Hepatocyte (in vitro differentiated cells): ENCODE measurements around the gene FNIP2. TPM values are rescaled to one million over a fixed set of nuclear protein-coding genes. Genes with fewer than 3 reads are reported as not detected.
"Not testable (repeated sequence)": the region's sequence is repeated elsewhere in the genome, so short reads cannot be mapped to it uniquely, and the experiment has no call there.

Experiments
- DNase-seq: peaks from one replicate; pipeline ENCODE4 v3.0.0-alpha.2; 2016; ENCODE audit warnings: low spot score
- H2AFZ ChIP-seq: fragments of 200-600 bp; sonication (generic); 2 replicates; pipeline ENCODE4 v1.6.0; 2016; ENCODE audit warnings: antibody characterized with exemption, mild to moderate bottlenecking
- H3K27ac ChIP-seq: fragments of 200-600 bp; sonication (generic); 2 replicates; pipeline ENCODE4 v1.5.1; 2016; ENCODE audit warnings: mild to moderate bottlenecking
- H3K27me3 ChIP-seq: fragments of 200-600 bp; sonication (generic); 2 replicates; pipeline ENCODE4 v1.6.1; 2016
- H3K36me3 ChIP-seq: fragments of 200-600 bp; sonication (generic); replicated peaks from 2 replicates; pipeline ENCODE4 v1.5.1; 2016; ENCODE audit warnings: low read depth; ENCODE audit not compliant: insufficient read depth
- H3K4me1 ChIP-seq: fragments of 200-600 bp; sonication (generic); 2 replicates; pipeline ENCODE4 v1.5.1; 2016; ENCODE audit warnings: mild to moderate bottlenecking, moderate library complexity; ENCODE audit not compliant: insufficient read depth
- H3K4me2 ChIP-seq: fragments of 200-600 bp; sonication (generic); 2 replicates; pipeline ENCODE4 v1.6.0; 2016
- H3K4me3 ChIP-seq: fragments of 200-600 bp; sonication (generic); 2 replicates; pipeline ENCODE4 v1.5.1; 2016; ENCODE audit warnings: mild to moderate bottlenecking
- H3K79me2 ChIP-seq: fragments of 200-600 bp; sonication (generic); 2 replicates; pipeline ENCODE4 v1.6.0; 2017; ENCODE audit warnings: mild to moderate bottlenecking
- H3K9me2 ChIP-seq: fragments of 200-600 bp; sonication (generic); replicated peaks from 2 replicates; pipeline ENCODE4 v1.6.0; 2017; ENCODE audit warnings: mild to moderate bottlenecking; ENCODE audit not compliant: insufficient read depth
- H3K9me3 ChIP-seq: fragments of 200-600 bp; sonication (generic); 2 replicates; pipeline ENCODE4 v1.5.1; 2016; ENCODE audit warnings: low read depth, mild to moderate bottlenecking
- H4K20me1 ChIP-seq: fragments of 200-600 bp; sonication (generic); 2 replicates; pipeline ENCODE4 v1.6.0; 2016; ENCODE audit warnings: mild to moderate bottlenecking; ENCODE audit not compliant: insufficient read depth, poor library complexity, severe bottlenecking
- CTCF ChIP-seq: fragments of 200-600 bp; sonication (generic); IDR thresholded peaks from 2 replicates; pipeline ENCODE4 v1.5.1; 2016; ENCODE audit warnings: antibody characterized with exemption, mild to moderate bottlenecking; ENCODE audit not compliant: poor library complexity
- EZH2 ChIP-seq: fragments of 200-600 bp; sonication (generic); IDR thresholded peaks from 2 replicates; pipeline ENCODE4 v1.6.1; 2016; ENCODE audit warnings: antibody characterized with exemption, mild to moderate bottlenecking, borderline replicate concordance
- EZH2phosphoT487 ChIP-seq: fragments of 200-600 bp; sonication (generic); IDR thresholded peaks from one replicate; pipeline ENCODE4 v1.6.1; 2018; ENCODE audit warnings: antibody characterized with exemption, mild to moderate bottlenecking, low read depth, moderate library complexity; ENCODE audit not compliant: unreplicated experiment, severe bottlenecking
- WGBS: methylation state at CpG from one replicate; pipeline ENCODE4 v1.1.6; 2016; ENCODE audit warnings: low lambda C conversion rate; ENCODE audit errors: missing lambda C conversion rate; 5-methylcytosine and 5-hydroxymethylcytosine counted together
- polyA plus RNA-seq: library from polyadenylated mRNA; unstranded; fragments of >200 nt; fragmentation: Nextera tagmentation; extraction: Ambion mirVana; gene quantifications from 2 replicates; pipeline ENCODE4 v1.2.1, GENCODE V29; 2016
- total RNA-seq: library from RNA; depleted of rRNA; stranded (reverse); fragments of >200 nt; gene quantifications from 2 replicates; pipeline ENCODE4 v1.2.3, GENCODE V29; 2014

FNIP2 gene
- total and polyA plus RNA-seq, 2 experiments from 2014 or later = 20.8 to 61.0 TPM

DNA sequence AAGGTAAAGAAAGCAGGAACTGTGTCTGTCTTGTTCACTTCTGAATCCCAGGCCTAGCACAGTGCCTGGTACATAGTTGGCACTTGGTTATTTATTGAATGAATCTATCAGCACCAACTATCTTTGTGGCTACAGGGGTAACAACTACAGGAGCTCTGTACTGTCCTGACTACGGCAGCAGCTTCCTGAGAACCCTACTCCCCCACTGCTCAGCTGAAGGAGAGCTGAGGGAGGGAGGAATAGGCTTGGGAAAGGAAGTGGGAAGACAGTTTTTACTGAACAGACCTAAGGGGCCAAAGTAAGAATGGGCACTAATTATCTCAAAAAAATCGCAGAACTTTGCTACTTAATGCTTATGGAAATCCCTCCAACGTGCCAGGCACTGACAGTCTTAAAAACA lies 178.0 kb downstream of the FNIP2 start:
- Histone ChIP-seq H3K27me3 (no peaks in the 10 kb centered on the region), H3K4me3 (no peak overlapping the region), H3K79me2 (no peaks in the 10 kb centered on the region), H3K36me3 (no peaks in the 10 kb centered on the region), H3K4me1 (no peaks in the 10 kb centered on the region), H3K9me2 (no peaks in the 10 kb centered on the region), H2AFZ (no peak overlapping the region), H3K4me2 (no peak overlapping the region), H3K9me3 (no peaks in the 10 kb centered on the region), H3K27ac (no peak overlapping the region), H4K20me1 (no peaks in the 10 kb centered on the region)
- DNase-seq = no peak
- TF ChIP-seq CTCF = no peak
- no peak for TF ChIP-seq EZH2
- TF ChIP-seq EZH2phosphoT487 = no peak
- 78% methylated on average over 3 of the region's 3 CpGs for WGBS

DNA sequence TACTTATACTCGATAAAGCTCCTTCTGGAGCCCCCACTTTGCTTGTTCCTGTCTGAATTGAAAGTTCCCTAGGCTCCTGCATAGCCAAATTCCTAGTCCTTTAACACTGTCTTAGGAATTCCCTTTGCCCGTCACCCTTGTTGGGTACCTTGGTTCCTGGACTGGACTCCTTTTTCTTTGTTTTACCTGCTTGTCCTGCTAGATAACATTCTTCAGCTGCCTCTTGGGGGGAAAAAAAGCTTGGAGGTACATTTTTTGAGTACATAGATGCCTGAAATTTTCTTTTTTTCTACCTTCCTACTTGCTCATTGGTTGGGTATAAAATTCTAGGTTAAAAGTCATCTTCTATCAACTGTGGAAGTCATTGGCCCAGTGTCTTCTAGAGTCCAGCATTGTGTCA lies 179.2 kb downstream of the FNIP2 start:
- Histone ChIP-seq H3K27me3 (no peaks in the 10 kb centered on the region), H3K4me3 (no peak overlapping the region), H3K4me1 (no peaks in the 10 kb centered on the region), H2AFZ (no peak overlapping the region), H3K9me2 (no peaks in the 10 kb centered on the region), H3K79me2 (no peaks in the 10 kb centered on the region), H3K4me2 (no peak overlapping the region), H3K9me3 (no peaks in the 10 kb centered on the region), H4K20me1 (no peaks in the 10 kb centered on the region), H3K36me3 (no peaks in the 10 kb centered on the region), H3K27ac (no peak overlapping the region)
- TF ChIP-seq CTCF (no peak), EZH2 (no peak), EZH2phosphoT487 (no peak)
- no peak for DNase-seq
- 90% methylated on average over 2 of the region's 2 CpGs for WGBS

DNA sequence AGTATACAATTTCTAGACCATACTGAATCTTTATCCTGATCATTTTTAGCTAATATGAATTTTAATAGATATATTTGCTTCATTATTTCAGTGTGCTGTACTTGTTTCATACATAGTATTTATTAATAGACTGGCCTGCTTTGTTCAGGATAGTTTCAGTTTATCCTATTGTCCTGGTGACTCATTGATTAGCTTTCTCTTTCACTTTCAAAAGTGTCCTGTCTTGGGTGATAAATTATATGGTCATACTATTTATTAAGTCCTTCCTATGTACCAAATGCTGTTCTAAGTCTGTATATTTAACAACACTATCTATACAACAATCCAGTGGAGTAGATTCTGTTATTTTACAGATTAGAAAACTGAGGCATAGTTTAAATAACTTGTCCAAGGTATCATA lies 180.3 kb downstream of the FNIP2 start:
- no peaks in the 10 kb centered on the region for H3K79me2 ChIP-seq
- H3K9me2 ChIP-seq = no peaks in the 10 kb centered on the region
- no peak overlapping the region for H3K4me2 ChIP-seq
- no peak overlapping the region for H2AFZ ChIP-seq
- H3K4me3 ChIP-seq = no peak overlapping the region
- H3K4me1 ChIP-seq = no peaks in the 10 kb centered on the region
- H3K27me3 ChIP-seq = no peaks in the 10 kb centered on the region
- no peak for TF ChIP-seq CTCF
- no peak for TF ChIP-seq EZH2
- TF ChIP-seq EZH2phosphoT487 = no peak
- no peaks in the 10 kb centered on the region for H3K36me3 ChIP-seq
- H3K27ac ChIP-seq = no peak overlapping the region
- H4K20me1 ChIP-seq = no peaks in the 10 kb centered on the region
- no peaks in the 10 kb centered on the region for H3K9me3 ChIP-seq
- no peak for DNase-seq

DNA sequence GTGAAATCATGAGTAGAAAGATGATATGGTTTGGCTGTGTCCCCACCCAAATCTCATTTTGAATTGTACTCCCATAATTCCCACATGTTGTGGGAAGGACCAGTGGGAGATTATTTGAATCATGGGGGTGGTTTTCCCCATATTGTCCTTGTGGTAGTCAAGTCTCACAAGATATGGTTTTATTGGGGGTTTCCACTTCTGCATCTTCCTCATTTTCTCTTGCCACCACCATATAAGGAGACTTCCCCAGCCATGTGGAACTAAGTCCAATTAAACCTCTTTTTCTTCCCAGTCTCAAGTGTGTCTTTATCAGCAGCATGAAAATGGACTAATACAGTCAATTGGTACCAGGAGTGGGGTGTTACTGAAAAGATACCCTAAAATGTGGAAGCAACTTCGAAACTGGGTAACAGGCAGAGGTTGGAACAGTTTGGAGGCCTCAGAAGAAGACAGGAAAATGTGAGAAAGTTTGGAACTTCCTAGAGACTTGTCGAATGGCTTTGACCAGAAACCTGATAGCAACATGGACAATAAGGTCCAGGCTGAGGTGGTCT lies 183.5 kb downstream of the FNIP2 start:
- WGBS = 89% methylated on average over 2 of the region's 2 CpGs
- H3K9me3 ChIP-seq, H4K20me1 ChIP-seq, H3K27ac ChIP-seq, H3K36me3 ChIP-seq, H3K4me3 ChIP-seq, H2AFZ ChIP-seq, H3K4me1 ChIP-seq, H3K79me2 ChIP-seq, H3K9me2 ChIP-seq, H3K4me2 ChIP-seq, H3K27me3 ChIP-seq, DNase-seq: not testable (repeated sequence)

- not testable (repeated sequence) for H3K36me3 ChIP-seq, H3K9me2 ChIP-seq, H3K4me2 ChIP-seq, H3K27me3 ChIP-seq, H3K4me3 ChIP-seq, H3K4me1 ChIP-seq, DNase-seq, H4K20me1 ChIP-seq, H3K9me3 ChIP-seq, H3K79me2 ChIP-seq, H2AFZ ChIP-seq, H3K27ac ChIP-seq
- 94% methylated on average over 9 of the region's 9 CpGs for WGBS
Observed at GRCh38 chr4:158956345-158956744, 187.5 kb downstream of the FNIP2 start.

GRCh38 chr4:158956918-158957317 lies 188.1 kb downstream of the FNIP2 start:
- H3K27ac ChIP-seq, H3K9me2 ChIP-seq, H3K4me3 ChIP-seq, H3K9me3 ChIP-seq, H2AFZ ChIP-seq, H3K36me3 ChIP-seq, H3K4me1 ChIP-seq, H4K20me1 ChIP-seq, DNase-seq, H3K79me2 ChIP-seq, H3K27me3 ChIP-seq, H3K4me2 ChIP-seq: not testable (repeated sequence)
- WGBS = 90% methylated on average over 3 of the region's 3 CpGs
